NB4 (cell line): ENCODE results near the gene HOXA5.

Experiments
- DNase-seq: peaks from one replicate; pipeline ENCODE4 v3.0.0; 2010; ENCODE audit warnings: low read depth
- H3K4me3 ChIP-seq: one replicate; pipeline ENCODE4 v1.5.1; 2011; ENCODE audit warnings: mild to moderate bottlenecking, low read depth, low read length, moderate library complexity
- MYC ChIP-seq: IDR thresholded peaks from 2 replicates; pipeline ENCODE4 v1.6.1; 2011; ENCODE audit warnings: low read depth, low read length
- POLR2A ChIP-seq: IDR thresholded peaks from 2 replicates; pipeline ENCODE4 v1.6.1; 2011; ENCODE audit warnings: mild to moderate bottlenecking; ENCODE audit not compliant: insufficient read length; ENCODE audit errors: extremely low read depth
- TF ChIP-seq, protein P1 (sequence below): IDR thresholded peaks from one replicate; pipeline ENCODE4 v1.5.1; 2012; ENCODE audit warnings: low read depth, low read length
- TF ChIP-seq, protein P2 (sequence below): IDR thresholded peaks from 2 replicates; pipeline ENCODE4 v1.6.1; 2011; ENCODE audit warnings: low read depth, low read length

The HOXA5 gene

DNA sequence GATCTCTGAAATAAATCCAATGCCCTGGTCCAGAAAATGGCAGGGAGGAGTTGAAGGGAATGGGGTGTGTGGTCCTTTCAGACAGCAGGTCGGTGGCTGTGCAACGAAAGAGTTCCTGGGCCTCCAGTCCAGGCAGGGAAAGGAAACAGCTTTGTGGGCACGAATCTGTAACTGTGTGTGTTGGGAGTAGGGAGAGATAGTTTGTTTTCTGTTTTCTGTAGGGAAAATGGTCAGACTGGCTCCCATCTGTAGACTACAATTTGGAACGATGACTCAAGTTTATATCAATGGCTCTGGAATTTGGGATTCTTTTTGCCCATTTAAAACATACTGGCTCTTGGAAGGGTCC, 24.4 kb upstream of the HOXA5 start:
- TF ChIP-seq MYC: no peak
- TF ChIP-seq, protein P1, sequence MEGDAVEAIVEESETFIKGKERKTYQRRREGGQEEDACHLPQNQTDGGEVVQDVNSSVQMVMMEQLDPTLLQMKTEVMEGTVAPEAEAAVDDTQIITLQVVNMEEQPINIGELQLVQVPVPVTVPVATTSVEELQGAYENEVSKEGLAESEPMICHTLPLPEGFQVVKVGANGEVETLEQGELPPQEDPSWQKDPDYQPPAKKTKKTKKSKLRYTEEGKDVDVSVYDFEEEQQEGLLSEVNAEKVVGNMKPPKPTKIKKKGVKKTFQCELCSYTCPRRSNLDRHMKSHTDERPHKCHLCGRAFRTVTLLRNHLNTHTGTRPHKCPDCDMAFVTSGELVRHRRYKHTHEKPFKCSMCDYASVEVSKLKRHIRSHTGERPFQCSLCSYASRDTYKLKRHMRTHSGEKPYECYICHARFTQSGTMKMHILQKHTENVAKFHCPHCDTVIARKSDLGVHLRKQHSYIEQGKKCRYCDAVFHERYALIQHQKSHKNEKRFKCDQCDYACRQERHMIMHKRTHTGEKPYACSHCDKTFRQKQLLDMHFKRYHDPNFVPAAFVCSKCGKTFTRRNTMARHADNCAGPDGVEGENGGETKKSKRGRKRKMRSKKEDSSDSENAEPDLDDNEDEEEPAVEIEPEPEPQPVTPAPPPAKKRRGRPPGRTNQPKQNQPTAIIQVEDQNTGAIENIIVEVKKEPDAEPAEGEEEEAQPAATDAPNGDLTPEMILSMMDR: no peak
- TF ChIP-seq, protein P2, sequence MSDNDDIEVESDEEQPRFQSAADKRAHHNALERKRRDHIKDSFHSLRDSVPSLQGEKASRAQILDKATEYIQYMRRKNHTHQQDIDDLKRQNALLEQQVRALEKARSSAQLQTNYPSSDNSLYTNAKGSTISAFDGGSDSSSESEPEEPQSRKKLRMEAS: no peak
- no peak overlapping the region for H3K4me3 ChIP-seq

DNA sequence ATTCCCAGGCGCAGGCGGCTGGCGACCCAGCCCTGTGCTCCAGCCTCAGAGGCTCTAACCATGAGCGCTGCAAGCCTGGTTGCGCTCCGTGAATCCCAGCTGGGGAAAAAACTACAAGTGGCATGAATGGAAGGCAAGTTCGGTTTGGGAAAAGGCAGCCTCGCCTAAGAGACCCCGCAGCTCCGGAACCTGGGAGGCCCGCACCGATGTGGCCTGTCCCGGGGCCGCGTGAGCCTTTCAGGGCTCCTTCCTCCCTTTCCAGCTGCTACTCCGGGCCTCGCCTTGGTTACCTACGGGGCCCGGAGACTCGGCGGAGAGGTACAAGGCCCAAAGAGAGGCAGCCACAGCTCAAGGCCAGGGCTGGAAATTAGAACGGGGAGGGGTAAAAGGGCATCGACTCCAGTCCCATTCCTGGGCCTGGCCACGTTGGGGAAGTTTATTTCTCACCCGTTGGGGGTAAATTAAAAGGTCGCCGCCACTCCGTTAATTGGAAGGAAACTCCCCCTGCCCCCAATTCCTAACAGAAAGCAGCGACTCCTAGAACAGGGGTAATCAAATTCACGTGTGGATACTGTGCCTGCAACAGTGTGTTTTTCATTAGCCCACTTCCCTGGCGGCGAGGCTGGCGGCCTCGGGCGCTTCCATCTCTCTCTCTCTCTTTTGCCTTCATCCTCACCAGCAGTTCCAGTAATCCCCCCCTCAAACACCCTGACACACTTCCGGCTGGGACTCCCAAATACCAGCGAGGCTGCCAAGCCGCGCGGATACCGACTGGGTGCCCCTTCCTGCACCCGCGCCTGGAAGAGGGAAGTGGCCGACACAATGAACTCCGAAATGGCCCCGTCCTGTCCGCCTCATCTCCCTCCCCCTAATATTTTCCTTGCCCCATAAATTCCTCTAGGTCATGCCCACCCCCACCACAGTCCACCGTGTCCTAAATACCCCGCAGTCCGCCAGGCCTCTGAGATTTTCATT, 23.3 kb upstream of the HOXA5 start:
- DNase-seq: no peak
- no peak overlapping the region for H3K4me3 ChIP-seq
- TF ChIP-seq MYC (no peak), POLR2A (no peak)
- TF ChIP-seq, protein P2: no peak
- TF ChIP-seq, protein P1: no peak

More for the DNA sequence above, 24.4 kb upstream of the HOXA5 start:
- no peak for DNase-seq

DNA sequence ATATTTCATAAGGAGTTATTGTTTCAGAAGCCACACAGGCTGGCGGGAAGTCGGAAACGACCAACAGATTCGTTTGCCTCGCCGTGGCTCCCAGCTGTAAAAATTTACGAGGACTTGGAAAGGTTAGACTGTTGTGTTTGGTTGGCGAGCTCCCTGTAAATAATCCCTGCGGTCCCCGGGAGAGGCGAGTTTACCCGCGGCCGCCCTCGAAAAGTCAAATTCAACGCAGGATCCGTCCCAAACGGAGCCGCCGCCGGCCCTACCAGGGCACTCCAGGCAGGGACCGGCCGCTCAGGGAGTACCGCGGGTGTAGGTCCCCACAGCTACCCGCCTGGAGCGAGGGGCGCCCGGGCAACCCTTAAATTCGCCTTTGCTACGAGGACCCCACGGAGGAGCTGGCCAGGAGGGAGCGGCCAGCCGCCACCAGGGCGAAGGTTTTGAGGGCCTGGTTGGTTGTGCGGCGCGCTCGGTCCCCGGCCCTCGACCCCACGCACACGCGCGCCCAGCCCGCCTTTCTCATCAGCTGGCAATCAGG, 22.6 kb upstream of the HOXA5 start:
- H3K4me3 ChIP-seq: no peak overlapping the region
- TF ChIP-seq, protein P1: no peak
- TF ChIP-seq, protein P2: no peak
- TF ChIP-seq MYC: no peak
- no peak for DNase-seq

DNA sequence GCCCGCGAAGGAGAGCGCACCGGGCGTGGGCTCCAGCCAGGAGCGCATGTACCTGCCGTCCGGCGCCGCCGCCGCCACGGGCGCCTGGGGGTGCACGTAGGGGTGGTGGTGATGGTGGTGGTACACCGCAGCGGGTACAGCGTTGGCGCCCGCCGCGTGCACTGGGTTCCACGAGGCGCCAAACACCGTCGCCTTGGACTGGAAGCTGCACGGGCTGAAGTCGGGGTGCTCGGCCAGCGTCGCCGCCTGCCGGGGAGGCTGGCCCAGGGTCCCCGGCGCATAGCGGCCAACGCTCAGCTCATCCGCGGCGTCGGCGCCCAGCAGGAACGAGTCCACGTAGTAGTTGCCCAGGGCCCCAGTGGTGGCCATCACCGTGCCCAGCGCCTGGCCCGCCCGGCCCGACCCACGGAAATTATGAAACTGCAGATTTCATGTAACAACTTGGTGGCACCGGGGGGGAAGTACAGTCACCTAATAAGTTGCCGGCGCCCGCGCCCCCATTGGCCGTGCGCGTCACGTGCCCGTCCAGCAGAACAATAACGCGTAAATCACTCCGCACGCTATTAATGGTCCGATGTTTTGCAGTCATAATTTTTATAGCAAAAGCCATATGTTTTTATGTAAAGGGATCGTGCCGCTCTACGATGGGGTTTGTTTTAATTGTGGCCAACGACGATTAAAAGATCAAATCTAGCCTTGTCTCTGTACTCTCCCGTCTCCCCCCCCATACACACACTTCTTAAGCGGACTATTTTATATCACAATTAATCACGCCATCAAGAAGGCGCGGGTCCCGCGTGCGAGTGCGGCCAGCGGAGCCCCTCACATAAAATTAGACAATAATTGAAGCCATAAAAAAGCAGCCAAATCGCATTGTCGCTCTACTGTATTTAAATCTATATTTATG, 21.9 kb upstream of the HOXA5 start, which contains the start of gene HOXA9:
HOXA9 (minus strand) TSS at position 449 of the 907 bp plus-strand sequence; CDS start at position 369, 80 bp downstream.
- TF ChIP-seq, protein P1: no peak
- TF ChIP-seq POLR2A (no peak), MYC (no peak)
- TF ChIP-seq, protein P2: no peak
- H3K4me3 ChIP-seq: no peak within 1 kb of the TSS
- no peak for DNase-seq

DNA sequence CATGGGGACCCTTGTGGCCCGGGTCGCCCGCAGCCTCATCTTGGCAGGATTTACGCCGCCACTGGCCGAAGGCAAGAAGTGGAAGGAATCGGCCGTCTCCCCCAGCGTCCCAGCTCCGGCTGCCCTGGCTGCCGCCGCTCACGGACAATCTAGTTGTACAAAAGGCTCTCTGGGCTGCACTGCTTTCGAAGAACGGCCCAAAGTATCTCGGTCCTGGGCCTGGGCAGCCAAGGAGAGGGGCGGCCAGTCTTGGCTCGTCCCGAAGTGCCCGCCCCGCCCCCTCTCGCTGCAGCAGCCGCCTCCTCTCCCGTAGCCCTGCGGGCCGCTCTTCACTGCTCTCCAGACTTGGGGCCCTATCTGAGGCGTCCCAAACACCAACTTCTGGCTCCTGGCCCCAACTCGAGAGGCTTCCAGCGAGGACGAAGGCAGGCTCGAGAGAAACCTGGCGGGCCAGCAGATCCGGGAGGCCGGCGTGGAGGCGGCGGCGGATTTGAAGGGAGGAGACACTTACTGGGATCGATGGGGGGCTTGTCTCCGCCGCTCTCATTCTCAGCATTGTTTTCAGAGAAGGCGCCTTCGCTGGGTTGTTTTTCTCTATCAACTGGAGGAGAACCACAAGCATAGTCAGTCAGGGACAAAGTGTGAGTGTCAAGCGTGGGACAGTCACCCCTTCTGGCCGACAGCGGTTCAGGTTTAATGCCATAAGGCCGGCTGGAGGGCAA, 21.0 kb upstream of the HOXA5 start:
- DNase-seq: no peak

More for the DNA sequence above, 21.0 kb upstream of the HOXA5 start:
- H3K4me3 ChIP-seq: no peak overlapping the region
- TF ChIP-seq, protein P2: no peak
- TF ChIP-seq, protein P1: no peak
- TF ChIP-seq POLR2A (no peak), MYC (no peak)
